Testis (tissue), 2 donors: ENCODE results near the gene IRF2.

ENCODE experiments used
- POLR2A ChIP-seq: fragments of 450-650 bp; IDR thresholded peaks from one replicate; pipeline ENCODE4 v1.6.1; 2017; ENCODE audit warnings: antibody characterized with exemption, mild to moderate bottlenecking, moderate library complexity
- TF ChIP-seq, protein P1 (sequence below), 3 experiments: fragments of 450-650 bp in 2 of 3; fragments of 200-600 bp in 1 of 3; sonication (generic) in 1 of 3; IDR thresholded peaks; one replicate each; pipeline ENCODE4 v1.5.1; 2016 to 2019; ENCODE audit warnings: antibody characterized with exemption in 3 of 3, mild to moderate bottlenecking in 2 of 3, moderate library complexity in 1 of 3

DNA sequence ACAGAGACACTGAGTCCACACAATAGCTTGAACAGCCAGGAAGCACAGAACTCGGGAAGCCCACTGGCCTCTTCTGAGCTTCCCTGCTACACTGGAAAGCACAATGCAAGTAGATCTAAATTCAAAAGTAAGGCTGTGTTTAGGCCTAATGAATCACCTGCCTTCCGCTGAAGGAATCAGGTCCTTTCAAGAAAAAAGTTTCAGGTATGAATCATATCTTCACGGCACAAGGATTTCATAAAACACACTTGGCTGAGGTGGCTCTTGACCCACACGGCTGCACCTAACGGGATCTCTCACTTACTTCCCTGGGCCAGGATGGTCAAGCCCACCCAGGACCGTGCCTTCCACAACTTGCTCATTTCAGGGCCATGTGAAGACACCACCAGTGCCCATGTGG, 59.3 kb downstream of the IRF2 start:
- TF ChIP-seq, protein P1, sequence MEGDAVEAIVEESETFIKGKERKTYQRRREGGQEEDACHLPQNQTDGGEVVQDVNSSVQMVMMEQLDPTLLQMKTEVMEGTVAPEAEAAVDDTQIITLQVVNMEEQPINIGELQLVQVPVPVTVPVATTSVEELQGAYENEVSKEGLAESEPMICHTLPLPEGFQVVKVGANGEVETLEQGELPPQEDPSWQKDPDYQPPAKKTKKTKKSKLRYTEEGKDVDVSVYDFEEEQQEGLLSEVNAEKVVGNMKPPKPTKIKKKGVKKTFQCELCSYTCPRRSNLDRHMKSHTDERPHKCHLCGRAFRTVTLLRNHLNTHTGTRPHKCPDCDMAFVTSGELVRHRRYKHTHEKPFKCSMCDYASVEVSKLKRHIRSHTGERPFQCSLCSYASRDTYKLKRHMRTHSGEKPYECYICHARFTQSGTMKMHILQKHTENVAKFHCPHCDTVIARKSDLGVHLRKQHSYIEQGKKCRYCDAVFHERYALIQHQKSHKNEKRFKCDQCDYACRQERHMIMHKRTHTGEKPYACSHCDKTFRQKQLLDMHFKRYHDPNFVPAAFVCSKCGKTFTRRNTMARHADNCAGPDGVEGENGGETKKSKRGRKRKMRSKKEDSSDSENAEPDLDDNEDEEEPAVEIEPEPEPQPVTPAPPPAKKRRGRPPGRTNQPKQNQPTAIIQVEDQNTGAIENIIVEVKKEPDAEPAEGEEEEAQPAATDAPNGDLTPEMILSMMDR (IDR thresholded peaks at IDR 0.05): no peak
- no peak for TF ChIP-seq POLR2A
